ENCODE results near the gene SUDS3.

The SUDS3 gene

GRCh38 chr12:118447181-118447580 lies 70.8 kb downstream of the SUDS3 start:
- no peak for DNase-seq (ENCODE audit: low read depth in 2 of 2)

GRCh38 chr12:118448341-118448740 lies 72.0 kb downstream of the SUDS3 start:
- DNase-seq (ENCODE audit: low read depth in 2 of 2): no peak

DNA sequence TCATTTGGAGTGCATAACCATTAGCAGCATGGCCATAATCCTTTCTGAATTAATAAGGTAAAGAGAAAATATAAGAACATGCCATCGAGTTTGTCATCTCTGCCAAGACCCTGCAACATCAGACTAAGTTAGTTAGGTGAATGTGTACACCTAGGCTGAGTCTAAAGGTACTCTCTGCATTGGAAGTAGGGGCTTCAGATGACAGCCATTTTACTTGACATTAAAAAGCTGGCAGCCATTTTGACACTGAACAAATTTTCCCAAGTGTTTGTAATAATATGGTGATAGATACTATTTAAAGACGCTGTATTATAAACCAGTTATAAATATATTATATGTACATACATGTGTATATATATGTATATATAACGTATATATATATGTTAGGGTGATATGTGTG lies 79.0 kb downstream of the SUDS3 start:
- DNase-seq (ENCODE audit: low read depth in 2 of 2): no peak

DNA sequence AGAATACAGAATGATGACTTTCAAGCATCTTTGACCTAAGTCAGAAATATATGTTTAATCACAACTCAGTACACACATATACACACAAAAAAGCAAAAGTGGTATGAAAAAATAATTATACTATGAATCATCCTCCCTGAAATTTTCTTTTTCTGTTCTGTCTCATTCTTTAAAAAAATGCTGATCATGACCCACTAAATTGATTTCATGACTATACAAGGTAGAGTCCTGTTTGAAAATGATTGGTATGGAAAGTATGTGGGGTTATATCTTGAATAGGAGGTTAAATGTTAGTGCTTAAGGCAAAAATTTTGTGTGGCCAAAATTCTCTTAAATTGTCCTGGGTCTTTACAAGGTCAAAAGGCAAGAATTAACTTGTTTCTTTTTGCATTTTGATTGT lies 80.4 kb downstream of the SUDS3 start:
- DNase-seq (ENCODE audit: low read depth in 2 of 2): no peak

GRCh38 chr12:118459110-118459509 lies 82.8 kb downstream of the SUDS3 start:
- DNase-seq (ENCODE audit: low read depth in 2 of 2): no peak

- no peak for DNase-seq (ENCODE audit: low read depth in 2 of 2)
Measured at GRCh38 chr12:118463677-118464076, 87.3 kb downstream of the SUDS3 start.

GRCh38 chr12:118465706-118466105 lies 89.4 kb downstream of the SUDS3 start:
- DNase-seq (ENCODE audit: low read depth in 2 of 2): no peak
